Neural cell (in vitro differentiated cells): ENCODE results near the gene ATP11A. TPM values are rescaled to one million over a fixed set of nuclear protein-coding genes. Genes with fewer than 3 reads are reported as not detected.

ENCODE experiments used
- H2AFZ ChIP-seq: fragments of 200-600, 300-800 bp; sonication (generic), shearing (Covaris generic); 2 replicates; pipeline ENCODE4 v1.6.0; 2014; ENCODE audit warnings: low read depth, mild to moderate bottlenecking, antibody characterized with exemption, low read length, moderate library complexity
- H3F3A ChIP-seq: fragments of 200-600 bp; shearing (Covaris generic); 2 replicates; pipeline ENCODE4 v1.6.1; 2016; ENCODE audit warnings: mild to moderate bottlenecking, moderate library complexity, mixed read lengths, antibody characterized with exemption, low read length; ENCODE audit not compliant: insufficient read depth, poor library complexity, severe bottlenecking
- H3K27ac ChIP-seq: fragments of 200-600, 300-800 bp; sonication (generic), shearing (Covaris generic); 2 replicates; pipeline ENCODE4 v1.5.1; 2014; ENCODE audit warnings: mild to moderate bottlenecking, low read length, moderate library complexity
- H3K27me3 ChIP-seq: fragments of 300-800, 200-600 bp; sonication (generic), shearing (Covaris generic); 2 replicates; pipeline ENCODE4 v1.6.0; 2014; ENCODE audit warnings: mild to moderate bottlenecking, low read depth, low read length, moderate library complexity; ENCODE audit not compliant: insufficient read depth
- H3K36me3 ChIP-seq: fragments of 300-800, 200-600 bp; sonication (generic), shearing (Covaris generic); 2 replicates; pipeline ENCODE4 v1.5.1; 2014; ENCODE audit warnings: mild to moderate bottlenecking, antibody characterized with exemption, low read length, moderate library complexity; ENCODE audit not compliant: insufficient read depth
- H3K4me2 ChIP-seq: fragments of 300-800, 200-600 bp; sonication (generic), shearing (Covaris generic); 2 replicates; pipeline ENCODE4 v1.6.0; 2014; ENCODE audit warnings: mild to moderate bottlenecking, low read length
- H3K4me3 ChIP-seq: fragments of 300-800, 200-600 bp; sonication (generic), shearing (Covaris generic); 2 replicates; pipeline ENCODE4 v1.5.1; 2014; ENCODE audit warnings: mild to moderate bottlenecking, low read length, moderate library complexity
- H3K79me2 ChIP-seq: fragments of 200-600 bp; shearing (Covaris generic); replicated peaks from 2 replicates; pipeline ENCODE4 v1.6.0; 2014; ENCODE audit warnings: mild to moderate bottlenecking, low read length, moderate library complexity; ENCODE audit not compliant: insufficient read depth
- H3K9ac ChIP-seq: fragments of 300-800, 200-600 bp; sonication (generic), shearing (Covaris generic); 2 replicates; pipeline ENCODE4 v1.6.1; 2016; ENCODE audit warnings: mild to moderate bottlenecking, low read length, mixed read lengths
- H3K9me2 ChIP-seq: fragments of 200-600 bp; shearing (Covaris generic); 2 replicates; pipeline ENCODE4 v1.6.1; 2016; ENCODE audit warnings: mild to moderate bottlenecking, low read length, mixed read lengths; ENCODE audit not compliant: insufficient read depth
- H3K9me3 ChIP-seq: fragments of 200-600, 300-800 bp; sonication (generic), shearing (Covaris generic); 2 replicates; pipeline ENCODE4 v1.6.1; 2016; ENCODE audit warnings: mild to moderate bottlenecking, mixed run types, low read length, moderate library complexity, mixed read lengths
- H4K20me1 ChIP-seq: fragments of 200-600 bp; shearing (Covaris generic); 2 replicates; pipeline ENCODE4 v1.6.1; 2016; ENCODE audit warnings: mild to moderate bottlenecking, mixed run types; ENCODE audit not compliant: insufficient read depth
- CTCF ChIP-seq: fragments of 450-650 bp; IDR thresholded peaks from 2 replicates; pipeline ENCODE4 v1.5.1; 2014; ENCODE audit warnings: antibody characterized with exemption, mild to moderate bottlenecking, moderate library complexity; ENCODE audit not compliant: poor library complexity, severe bottlenecking
- EP300 ChIP-seq: fragments of 450-650 bp; conservative IDR thresholded peaks from 2 replicates; pipeline ENCODE4 v1.6.1; 2014; ENCODE audit warnings: antibody characterized with exemption, mild to moderate bottlenecking, moderate library complexity; ENCODE audit not compliant: poor library complexity, severe bottlenecking
- EZH2 ChIP-seq: fragments of 200-600, 300-800 bp; shearing (Covaris generic), sonication (generic); IDR thresholded peaks from 2 replicates; pipeline ENCODE4 v1.6.1; 2014; ENCODE audit warnings: antibody characterized with exemption, low read length, borderline replicate concordance, mild to moderate bottlenecking; ENCODE audit not compliant: insufficient read depth, poor library complexity, severe bottlenecking
- MXI1 ChIP-seq: fragments of 450-650 bp; conservative IDR thresholded peaks from 2 replicates; pipeline ENCODE4 v1.6.1; 2014; ENCODE audit warnings: antibody characterized with exemption, mild to moderate bottlenecking; ENCODE audit not compliant: poor library complexity, severe bottlenecking
- POLR2AphosphoS5 ChIP-seq: IDR thresholded peaks from 2 replicates; pipeline ENCODE4 v1.6.1; 2012
- RAD21 ChIP-seq: fragments of 450-650 bp; conservative IDR thresholded peaks from 2 replicates; pipeline ENCODE4 v1.6.1; 2014; ENCODE audit warnings: antibody characterized with exemption, mild to moderate bottlenecking, moderate library complexity
- SMC3 ChIP-seq: fragments of 450-650 bp; conservative IDR thresholded peaks from 2 replicates; pipeline ENCODE4 v1.6.1; 2014; ENCODE audit warnings: antibody characterized with exemption, mild to moderate bottlenecking, moderate library complexity; ENCODE audit not compliant: poor library complexity
- TAF1 ChIP-seq: IDR thresholded peaks from 2 replicates; pipeline ENCODE4 v1.6.1; 2012; ENCODE audit warnings: low read depth
- polyA plus RNA-seq: library from polyadenylated mRNA; depleted of rRNA; stranded (reverse); fragments of >200 nt; gene quantifications from 2 replicates; pipeline ENCODE4 v1.2.3, GENCODE V29; 2014
- TF ChIP-seq, protein P1 (sequence below): IDR thresholded peaks from 2 replicates; pipeline ENCODE4 v1.6.1; 2012; ENCODE audit warnings: borderline replicate concordance

ATP11A gene
- polyA plus RNA-seq, 1 donor from 2014 or later = 3.0 TPM

DNA sequence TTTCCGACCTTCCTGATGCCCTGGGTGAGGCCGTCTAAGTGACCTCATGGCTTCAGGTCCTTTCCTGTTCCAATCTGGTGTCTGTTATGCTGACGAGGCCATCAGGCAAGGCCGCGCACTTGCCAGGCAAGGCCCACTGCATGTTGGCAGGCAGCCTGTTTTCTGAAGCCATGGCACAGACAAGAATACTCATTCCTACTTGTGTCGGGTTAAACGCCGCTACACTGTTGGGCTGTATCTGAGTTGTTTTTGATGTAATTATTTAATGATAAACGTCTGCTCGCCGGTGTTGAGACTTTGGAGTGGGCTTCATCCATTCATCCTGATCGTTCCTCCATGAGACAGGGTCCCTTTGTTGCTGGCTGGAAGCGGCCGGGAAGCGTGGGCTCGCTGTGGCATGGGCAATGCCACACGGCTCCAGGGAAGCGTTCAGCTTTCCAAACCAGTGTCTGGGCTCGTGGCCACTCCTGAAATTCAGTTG is 92.1 kb downstream of the ATP11A start:
- no peak overlapping the region for H3K4me2 ChIP-seq
- no peak overlapping the region for H3K9ac ChIP-seq

GRCh38 chr13:112782429-112783010 is 92.7 kb downstream of the ATP11A start:
- Histone ChIP-seq H3F3A (no peaks in the 10 kb centered on the region), H2AFZ (no peak overlapping the region), H3K9me3 (no peaks in the 10 kb centered on the region), H4K20me1 (no peaks in the 10 kb centered on the region), H3K4me3 (no peak overlapping the region), H3K36me3 (no peaks in the 10 kb centered on the region), H3K79me2 (no peaks in the 10 kb centered on the region), H3K9ac (no peak overlapping the region), H3K27me3 (no peaks in the 10 kb centered on the region), H3K4me2 (no peak overlapping the region), H3K27ac (no peak overlapping the region), H3K9me2 (no peaks in the 10 kb centered on the region)
- TF ChIP-seq SMC3 (no peak), MXI1 (no peak), RAD21 (no peak), EP300 (no peak), TAF1 (no peak), EZH2 (no peak), CTCF (no peak)
- TF ChIP-seq, protein P1, sequence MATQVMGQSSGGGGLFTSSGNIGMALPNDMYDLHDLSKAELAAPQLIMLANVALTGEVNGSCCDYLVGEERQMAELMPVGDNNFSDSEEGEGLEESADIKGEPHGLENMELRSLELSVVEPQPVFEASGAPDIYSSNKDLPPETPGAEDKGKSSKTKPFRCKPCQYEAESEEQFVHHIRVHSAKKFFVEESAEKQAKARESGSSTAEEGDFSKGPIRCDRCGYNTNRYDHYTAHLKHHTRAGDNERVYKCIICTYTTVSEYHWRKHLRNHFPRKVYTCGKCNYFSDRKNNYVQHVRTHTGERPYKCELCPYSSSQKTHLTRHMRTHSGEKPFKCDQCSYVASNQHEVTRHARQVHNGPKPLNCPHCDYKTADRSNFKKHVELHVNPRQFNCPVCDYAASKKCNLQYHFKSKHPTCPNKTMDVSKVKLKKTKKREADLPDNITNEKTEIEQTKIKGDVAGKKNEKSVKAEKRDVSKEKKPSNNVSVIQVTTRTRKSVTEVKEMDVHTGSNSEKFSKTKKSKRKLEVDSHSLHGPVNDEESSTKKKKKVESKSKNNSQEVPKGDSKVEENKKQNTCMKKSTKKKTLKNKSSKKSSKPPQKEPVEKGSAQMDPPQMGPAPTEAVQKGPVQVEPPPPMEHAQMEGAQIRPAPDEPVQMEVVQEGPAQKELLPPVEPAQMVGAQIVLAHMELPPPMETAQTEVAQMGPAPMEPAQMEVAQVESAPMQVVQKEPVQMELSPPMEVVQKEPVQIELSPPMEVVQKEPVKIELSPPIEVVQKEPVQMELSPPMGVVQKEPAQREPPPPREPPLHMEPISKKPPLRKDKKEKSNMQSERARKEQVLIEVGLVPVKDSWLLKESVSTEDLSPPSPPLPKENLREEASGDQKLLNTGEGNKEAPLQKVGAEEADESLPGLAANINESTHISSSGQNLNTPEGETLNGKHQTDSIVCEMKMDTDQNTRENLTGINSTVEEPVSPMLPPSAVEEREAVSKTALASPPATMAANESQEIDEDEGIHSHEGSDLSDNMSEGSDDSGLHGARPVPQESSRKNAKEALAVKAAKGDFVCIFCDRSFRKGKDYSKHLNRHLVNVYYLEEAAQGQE = no peak

More for the DNA sequence above, 92.1 kb downstream of the ATP11A start:
- H3K36me3 ChIP-seq = no peaks in the 10 kb centered on the region
- no peak overlapping the region for H3K4me3 ChIP-seq
- no peaks in the 10 kb centered on the region for H4K20me1 ChIP-seq
- no peaks in the 10 kb centered on the region for H3F3A ChIP-seq
- H3K27me3 ChIP-seq = no peaks in the 10 kb centered on the region
- H3K27ac ChIP-seq = no peak overlapping the region
- no peaks in the 10 kb centered on the region for H3K9me2 ChIP-seq
- no peaks in the 10 kb centered on the region for H3K9me3 ChIP-seq
- TF ChIP-seq POLR2AphosphoS5 (no peak), MXI1 (no peak), RAD21 (no peak), CTCF (no peak), EZH2 (no peak), EP300 (no peak), SMC3 (no peak)
- TF ChIP-seq, protein P1 = no peak
- no peak overlapping the region for H2AFZ ChIP-seq
- no peaks in the 10 kb centered on the region for H3K79me2 ChIP-seq
